ENCODE measurements around the gene GPR156.
A peak's percentile ranks its signal among the peaks of the same experiment; 100 is the strongest.

Gene GPR156

GRCh38 chr3:120163026-120163425 is 122.0 kb downstream of the GPR156 start:
- no peak overlapping the region for H2BK5ac ChIP-seq (ENCODE audit: low read depth, low read length, poor library complexity, severe bottlenecking)
- WGBS = 86% methylated on average over 4 of the region's 4 CpGs
- H2BK12ac ChIP-seq (ENCODE audit: low read length in 2 of 2) = peak overlapping the region in 1 of 2 experiments; percentile 18
- H3K4me2 ChIP-seq (ENCODE audit: low read length, poor library complexity, severe bottlenecking) = no peak overlapping the region
- H3K18ac ChIP-seq (ENCODE audit: low read depth in 1 of 2, low read length in 2 of 2) = peak overlapping the region in 1 of 2 experiments; percentile 46
- no peak overlapping the region for H3K14ac ChIP-seq (ENCODE audit: low read length in 2 of 2)
- no peak for DNase-seq
- no peaks in the 10 kb centered on the region for H3K9me3 ChIP-seq (ENCODE audit: control insufficient read depth, low read length)
- H3K27ac ChIP-seq (ENCODE audit: low read length, poor library complexity, severe bottlenecking) = no peak overlapping the region
- H2BK15ac ChIP-seq (ENCODE audit: low read depth, poor library complexity, severe bottlenecking) = no peak overlapping the region
- H3K79me1 ChIP-seq (replicated peaks; ENCODE audit: low read length, poor library complexity, severe bottlenecking) = no peaks in the 10 kb centered on the region
- H2AK5ac ChIP-seq (ENCODE audit: low read length, severe bottlenecking) = no peak overlapping the region
- no peak overlapping the region for H3K23ac ChIP-seq (ENCODE audit: low read length in 2 of 2)
- H4K91ac ChIP-seq (ENCODE audit: low read length) = no peak overlapping the region
- H3K4me1 ChIP-seq (ENCODE audit: control insufficient read depth, insufficient read depth, low read depth, low read length) = peaks cover 2% of the 10 kb centered on the region
- H2AFZ ChIP-seq (ENCODE audit: low read depth, low read length) = no peak overlapping the region
- H4K8ac ChIP-seq (ENCODE audit: low read length) = no peak overlapping the region
- H3K27me3 ChIP-seq (ENCODE audit: control insufficient read depth in 1 of 2, insufficient read depth in 1 of 2, low read length in 2 of 2) = no peaks in the 10 kb centered on the region
- H3K4me3 ChIP-seq (ENCODE audit: insufficient read depth in 1 of 2, low read depth in 1 of 2, low read length in 2 of 2) = no peak overlapping the region
- no peaks in the 10 kb centered on the region for H3K36me3 ChIP-seq (ENCODE audit: control insufficient read depth in 1 of 2, insufficient read depth in 2 of 2, low read depth in 1 of 2, low read length in 2 of 2)
- H2BK120ac ChIP-seq (ENCODE audit: low read depth, low read length) = no peak overlapping the region
- H3K9ac ChIP-seq (ENCODE audit: low read length) = no peak overlapping the region
- H3K4ac ChIP-seq (ENCODE audit: low read depth in 1 of 2, low read length in 2 of 2) = peak overlapping the region in 1 of 2 experiments; percentile 6

GRCh38 chr3:120162400-120162799 is 122.6 kb downstream of the GPR156 start:
- Histone ChIP-seq H2AK5ac (ENCODE audit: low read length, severe bottlenecking) (no peak overlapping the region), H3K27ac (ENCODE audit: low read length, poor library complexity, severe bottlenecking) (no peak overlapping the region), H2BK12ac (ENCODE audit: low read length in 2 of 2) (no peak overlapping the region), H3K23ac (ENCODE audit: low read length in 2 of 2) (no peak overlapping the region), H4K91ac (ENCODE audit: low read length) (no peak overlapping the region), H3K9me3 (ENCODE audit: control insufficient read depth, low read length) (no peaks in the 10 kb centered on the region), H3K79me1 (replicated peaks; ENCODE audit: low read length, poor library complexity, severe bottlenecking) (no peaks in the 10 kb centered on the region), H2BK15ac (ENCODE audit: low read depth, poor library complexity, severe bottlenecking) (no peak overlapping the region), H3K4ac (ENCODE audit: low read depth in 1 of 2, low read length in 2 of 2) (no peak overlapping the region), H3K18ac (ENCODE audit: low read depth in 1 of 2, low read length in 2 of 2) (no peak overlapping the region), H3K4me2 (ENCODE audit: low read length, poor library complexity, severe bottlenecking) (no peak overlapping the region), H3K9ac (ENCODE audit: low read length) (no peak overlapping the region), H3K4me3 (ENCODE audit: insufficient read depth in 1 of 2, low read depth in 1 of 2, low read length in 2 of 2) (no peak overlapping the region), H3K4me1 (ENCODE audit: control insufficient read depth, insufficient read depth, low read depth, low read length) (peaks cover 2% of the 10 kb centered on the region), H3K36me3 (ENCODE audit: control insufficient read depth in 1 of 2, insufficient read depth in 2 of 2, low read depth in 1 of 2, low read length in 2 of 2) (no peaks in the 10 kb centered on the region), H3K27me3 (ENCODE audit: control insufficient read depth in 1 of 2, insufficient read depth in 1 of 2, low read length in 2 of 2) (no peaks in the 10 kb centered on the region), H4K8ac (ENCODE audit: low read length) (no peak overlapping the region), H2BK120ac (ENCODE audit: low read depth, low read length) (no peak overlapping the region), H2BK5ac (ENCODE audit: low read depth, low read length, poor library complexity, severe bottlenecking) (no peak overlapping the region), H2AFZ (ENCODE audit: low read depth, low read length) (no peak overlapping the region), H3K14ac (ENCODE audit: low read length in 2 of 2) (peak overlapping the region in 1 of 2 experiments; percentile 66)
- peak; percentile 58 for DNase-seq

DNA sequence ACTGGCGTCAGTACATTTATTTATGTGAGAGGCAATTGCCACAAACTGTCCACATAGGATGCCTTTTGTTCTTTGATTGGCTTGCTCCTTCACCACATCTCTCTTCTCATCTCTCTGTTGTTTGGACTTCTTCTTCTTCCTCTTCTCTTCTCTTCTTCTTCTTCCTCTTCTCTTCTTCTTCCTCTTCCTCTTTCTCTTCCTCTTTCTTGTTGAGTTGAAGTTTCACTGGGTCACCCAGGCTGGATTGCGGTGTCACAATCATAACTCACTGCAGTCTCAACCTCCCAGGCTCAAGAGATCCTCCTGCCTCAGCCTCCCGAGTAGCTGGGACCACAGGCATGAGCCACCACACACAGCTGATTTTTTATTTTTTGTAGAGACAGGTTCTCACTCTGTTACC is 123.1 kb downstream of the GPR156 start:
- Histone ChIP-seq H3K14ac (ENCODE audit: low read length in 2 of 2) (no peak overlapping the region), H3K27ac (ENCODE audit: low read length, poor library complexity, severe bottlenecking) (no peak overlapping the region), H3K36me3 (ENCODE audit: control insufficient read depth in 1 of 2, insufficient read depth in 2 of 2, low read depth in 1 of 2, low read length in 2 of 2) (no peaks in the 10 kb centered on the region), H4K91ac (ENCODE audit: low read length) (no peak overlapping the region), H3K27me3 (ENCODE audit: control insufficient read depth in 1 of 2, insufficient read depth in 1 of 2, low read length in 2 of 2) (no peaks in the 10 kb centered on the region), H3K4me2 (ENCODE audit: low read length, poor library complexity, severe bottlenecking) (no peak overlapping the region), H2BK5ac (ENCODE audit: low read depth, low read length, poor library complexity, severe bottlenecking) (no peak overlapping the region), H2BK12ac (ENCODE audit: low read length in 2 of 2) (peak overlapping the region in 1 of 2 experiments; percentile 11), H3K4me1 (ENCODE audit: control insufficient read depth, insufficient read depth, low read depth, low read length) (peaks cover 2% of the 10 kb centered on the region), H2AK5ac (ENCODE audit: low read length, severe bottlenecking) (no peak overlapping the region), H3K18ac (ENCODE audit: low read depth in 1 of 2, low read length in 2 of 2) (peak overlapping the region in 1 of 2 experiments; percentile 53), H3K79me1 (replicated peaks; ENCODE audit: low read length, poor library complexity, severe bottlenecking) (no peaks in the 10 kb centered on the region), H3K9me3 (ENCODE audit: control insufficient read depth, low read length) (no peaks in the 10 kb centered on the region), H2BK15ac (ENCODE audit: low read depth, poor library complexity, severe bottlenecking) (no peak overlapping the region), H3K23ac (ENCODE audit: low read length in 2 of 2) (no peak overlapping the region), H2AFZ (ENCODE audit: low read depth, low read length) (no peak overlapping the region), H4K8ac (ENCODE audit: low read length) (no peak overlapping the region), H3K4ac (ENCODE audit: low read depth in 1 of 2, low read length in 2 of 2) (peak overlapping the region in 1 of 2 experiments; percentile 55), H2BK120ac (ENCODE audit: low read depth, low read length) (no peak overlapping the region), H3K9ac (ENCODE audit: low read length) (no peak overlapping the region), H3K4me3 (ENCODE audit: insufficient read depth in 1 of 2, low read depth in 1 of 2, low read length in 2 of 2) (no peak overlapping the region)
- DNase-seq = no peak
- WGBS = 95% methylated on average over 3 of the region's 3 CpGs

GRCh38 chr3:120160050-120160449 is 125.0 kb downstream of the GPR156 start:
- WGBS = 6% methylated on average over 1 of the region's 1 CpG
- H3K4ac ChIP-seq (ENCODE audit: low read depth in 1 of 2, low read length in 2 of 2) = peak overlapping the region in 1 of 2 experiments; percentile 46

More at GRCh38 chr3:120160050-120160449, 125.0 kb downstream of the GPR156 start:
- H3K4me2 ChIP-seq (ENCODE audit: low read length, poor library complexity, severe bottlenecking) = no peak overlapping the region
- H3K4me1 ChIP-seq (ENCODE audit: control insufficient read depth, insufficient read depth, low read depth, low read length) = peaks cover 2% of the 10 kb centered on the region
- peak overlapping the region; percentile 65 for H3K9ac ChIP-seq (ENCODE audit: low read length)
- H2AK5ac ChIP-seq (ENCODE audit: low read length, severe bottlenecking) = no peak overlapping the region
- H3K23ac ChIP-seq (ENCODE audit: low read length in 2 of 2) = no peak overlapping the region
- no peaks in the 10 kb centered on the region for H3K27me3 ChIP-seq (ENCODE audit: control insufficient read depth in 1 of 2, insufficient read depth in 1 of 2, low read length in 2 of 2)
- no peak overlapping the region for H4K8ac ChIP-seq (ENCODE audit: low read length)
- no peaks in the 10 kb centered on the region for H3K36me3 ChIP-seq (ENCODE audit: control insufficient read depth in 1 of 2, insufficient read depth in 2 of 2, low read depth in 1 of 2, low read length in 2 of 2)
- no peak overlapping the region for H2BK12ac ChIP-seq (ENCODE audit: low read length in 2 of 2)
- peak overlapping the region; percentile 33 for H3K27ac ChIP-seq (ENCODE audit: low read length, poor library complexity, severe bottlenecking)
- no peak overlapping the region for H2BK5ac ChIP-seq (ENCODE audit: low read depth, low read length, poor library complexity, severe bottlenecking)
- no peaks in the 10 kb centered on the region for H3K79me1 ChIP-seq (replicated peaks; ENCODE audit: low read length, poor library complexity, severe bottlenecking)
- H2BK15ac ChIP-seq (ENCODE audit: low read depth, poor library complexity, severe bottlenecking) = no peak overlapping the region
- DNase-seq = peak; percentile 95
- no peak overlapping the region for H3K4me3 ChIP-seq (ENCODE audit: insufficient read depth in 1 of 2, low read depth in 1 of 2, low read length in 2 of 2)
- H3K18ac ChIP-seq (ENCODE audit: low read depth in 1 of 2, low read length in 2 of 2) = no peak overlapping the region
- no peak overlapping the region for H4K91ac ChIP-seq (ENCODE audit: low read length)
- no peak overlapping the region for H2BK120ac ChIP-seq (ENCODE audit: low read depth, low read length)
- peaks cover 10% of the 10 kb centered on the region for H3K9me3 ChIP-seq (ENCODE audit: control insufficient read depth, low read length)
- no peak overlapping the region for H3K14ac ChIP-seq (ENCODE audit: low read length in 2 of 2)
- H2AFZ ChIP-seq (ENCODE audit: low read depth, low read length) = no peak overlapping the region

All from mesenchymal stem cell (in vitro differentiated cells and primary cell).